ENCODE data around the gene PEF1. TPM values are rescaled to one million over a fixed set of nuclear protein-coding genes. Genes with fewer than 3 reads are reported as not detected.

The PEF1 gene
- total RNA-seq, 2 donors from 2014 or later = 57.5 to 67.8 TPM

DNA sequence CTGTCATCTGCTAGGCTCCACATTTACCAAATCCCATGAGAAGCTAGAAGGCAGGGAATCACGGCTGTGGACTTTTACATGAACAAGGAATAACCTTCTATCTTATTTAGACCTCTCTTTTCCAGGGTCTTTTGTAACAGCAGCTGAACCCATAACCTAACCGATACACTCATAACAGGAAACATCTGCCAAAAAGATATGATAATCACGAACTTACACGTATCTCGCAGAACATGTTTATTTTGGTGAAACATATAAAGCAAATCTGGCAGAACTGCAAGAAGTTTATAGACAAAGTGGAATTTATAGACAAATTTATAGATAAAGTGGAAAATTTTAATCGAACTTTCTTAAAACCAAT lies 48.0 kb downstream of the PEF1 start:
- no peak for DNase-seq
- no peak overlapping the region for H3K27ac ChIP-seq
- intact Hi-C loops (cut with DNase I) = no loop called here
- no peaks in the 10 kb centered on the region for H3K27me3 ChIP-seq
- no peak overlapping the region for H3K4me3 ChIP-seq
- H3K4me1 ChIP-seq = no peaks in the 10 kb centered on the region
- no peak overlapping the region for H3K9ac ChIP-seq (ENCODE audit: low read depth in 2 of 2, low read length in 2 of 2)
- no peaks in the 10 kb centered on the region for H3K9me3 ChIP-seq
- H3K36me3 ChIP-seq = no peaks in the 10 kb centered on the region
- TF ChIP-seq, protein P1, sequence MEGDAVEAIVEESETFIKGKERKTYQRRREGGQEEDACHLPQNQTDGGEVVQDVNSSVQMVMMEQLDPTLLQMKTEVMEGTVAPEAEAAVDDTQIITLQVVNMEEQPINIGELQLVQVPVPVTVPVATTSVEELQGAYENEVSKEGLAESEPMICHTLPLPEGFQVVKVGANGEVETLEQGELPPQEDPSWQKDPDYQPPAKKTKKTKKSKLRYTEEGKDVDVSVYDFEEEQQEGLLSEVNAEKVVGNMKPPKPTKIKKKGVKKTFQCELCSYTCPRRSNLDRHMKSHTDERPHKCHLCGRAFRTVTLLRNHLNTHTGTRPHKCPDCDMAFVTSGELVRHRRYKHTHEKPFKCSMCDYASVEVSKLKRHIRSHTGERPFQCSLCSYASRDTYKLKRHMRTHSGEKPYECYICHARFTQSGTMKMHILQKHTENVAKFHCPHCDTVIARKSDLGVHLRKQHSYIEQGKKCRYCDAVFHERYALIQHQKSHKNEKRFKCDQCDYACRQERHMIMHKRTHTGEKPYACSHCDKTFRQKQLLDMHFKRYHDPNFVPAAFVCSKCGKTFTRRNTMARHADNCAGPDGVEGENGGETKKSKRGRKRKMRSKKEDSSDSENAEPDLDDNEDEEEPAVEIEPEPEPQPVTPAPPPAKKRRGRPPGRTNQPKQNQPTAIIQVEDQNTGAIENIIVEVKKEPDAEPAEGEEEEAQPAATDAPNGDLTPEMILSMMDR (IDR thresholded peaks at IDR 0.05) = no peak

DNA sequence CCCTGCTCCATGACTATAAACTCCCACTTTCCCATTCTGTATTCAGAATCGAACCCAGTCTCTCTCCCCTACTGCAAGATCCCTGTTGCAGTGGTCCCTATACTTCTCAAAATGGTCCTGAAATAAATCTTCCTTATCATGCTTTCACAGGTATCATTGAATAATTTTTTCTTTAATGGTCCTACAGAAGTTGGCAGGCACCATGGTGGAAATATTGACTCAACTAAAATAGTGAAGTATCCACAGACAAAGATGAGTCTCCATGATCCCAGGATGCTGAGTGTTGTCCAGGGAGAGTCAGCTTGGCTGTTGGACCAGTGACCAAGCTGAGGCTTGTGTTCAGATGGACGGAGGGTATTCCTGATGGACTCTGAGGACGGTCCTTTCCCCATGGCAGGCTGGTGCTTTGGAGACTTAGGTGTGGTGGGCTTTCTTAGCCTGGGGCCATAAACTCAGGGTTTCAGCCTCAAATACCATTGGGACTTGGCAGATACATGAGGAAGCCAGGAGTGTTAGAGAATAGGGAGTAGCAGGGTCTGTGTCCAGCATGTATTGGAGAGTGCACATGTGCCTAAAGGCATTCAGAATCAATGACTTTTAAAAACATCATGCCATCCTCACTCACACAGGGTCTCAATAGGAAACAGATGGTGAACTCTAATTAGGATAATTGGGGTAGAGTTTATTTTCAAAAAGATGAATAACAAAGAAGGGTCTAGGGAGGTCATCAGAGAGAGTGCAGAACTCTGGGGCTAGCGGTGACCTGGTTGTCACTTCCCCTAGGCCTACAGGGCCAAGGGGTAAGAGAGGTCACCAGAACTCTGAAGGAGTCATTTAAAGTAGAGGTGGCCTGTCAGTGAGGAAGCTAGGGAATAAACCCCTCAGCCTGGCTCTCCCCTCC lies 48.6 kb downstream of the PEF1 start:
- Histone ChIP-seq H3K27ac (no peak overlapping the region), H3K9ac (ENCODE audit: low read depth in 2 of 2, low read length in 2 of 2) (no peak overlapping the region)
- TF ChIP-seq, protein P1 (IDR thresholded peaks at IDR 0.05) = no peak

DNA sequence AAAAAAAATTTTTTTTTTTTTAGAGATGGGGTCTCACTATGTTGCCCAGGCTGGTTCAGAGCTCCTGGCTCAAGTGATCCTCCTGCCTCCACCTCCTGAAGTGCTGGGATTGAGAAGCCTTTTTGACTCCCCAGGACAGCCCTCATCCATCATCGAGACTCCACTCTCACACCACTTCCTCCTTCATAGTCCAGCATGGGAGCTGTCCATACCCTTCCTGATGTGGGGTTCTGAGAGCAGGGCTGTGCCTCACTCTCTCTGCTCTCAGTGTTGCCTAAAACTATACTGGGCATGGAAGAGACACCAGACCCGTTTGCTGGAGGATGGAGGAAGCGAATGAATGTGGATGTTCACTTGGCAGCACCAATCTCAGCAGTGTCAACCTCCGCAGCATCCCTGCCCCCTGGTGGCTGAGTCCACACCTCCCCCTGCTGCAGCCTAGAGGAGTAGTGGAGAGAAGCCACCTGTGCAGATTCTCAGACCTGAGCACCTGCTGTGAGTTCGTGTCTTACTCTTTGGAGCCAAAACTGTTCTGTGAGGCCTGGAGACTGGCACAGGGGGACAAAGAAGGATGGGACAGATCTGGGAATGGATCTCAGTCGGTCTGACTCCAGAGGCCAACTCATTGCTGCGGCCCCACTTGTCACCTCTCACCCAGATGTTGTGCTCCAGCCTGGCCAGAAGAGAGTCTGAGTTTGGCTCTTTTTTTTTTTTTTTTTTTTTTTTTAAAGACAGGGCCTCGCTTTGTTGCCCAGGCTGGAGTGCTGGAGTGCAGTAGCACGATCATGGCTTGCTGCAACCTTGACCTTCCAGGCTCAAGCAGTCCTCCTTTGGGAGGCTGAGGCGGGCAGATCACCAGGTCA lies 50.7 kb downstream of the PEF1 start:
- Histone ChIP-seq H3K4me3 (no peak overlapping the region), H3K9ac (ENCODE audit: low read depth in 2 of 2, low read length in 2 of 2) (no peak overlapping the region), H3K9me3 (no peaks in the 10 kb centered on the region), H3K36me3 (no peaks in the 10 kb centered on the region), H3K4me1 (no peaks in the 10 kb centered on the region), H3K27me3 (no peaks in the 10 kb centered on the region), H3K27ac (no peak overlapping the region)
- TF ChIP-seq, protein P1 (IDR thresholded peaks at IDR 0.05) = peak; percentile 90
- intact Hi-C loops (cut with DNase I) = loop anchor here (1.0 kb wide), 1 partner anchor 30 kb away; no protein-coding TSS in a partner anchor
- peak; percentile 93 for DNase-seq

More for the DNA sequence above, 48.6 kb downstream of the PEF1 start:
- no peak for DNase-seq
- no peak overlapping the region for H3K4me3 ChIP-seq
- H3K27me3 ChIP-seq = no peaks in the 10 kb centered on the region
- intact Hi-C loops (cut with DNase I) = no loop called here
- H3K4me1 ChIP-seq = no peaks in the 10 kb centered on the region
- no peaks in the 10 kb centered on the region for H3K36me3 ChIP-seq
- no peaks in the 10 kb centered on the region for H3K9me3 ChIP-seq

DNA sequence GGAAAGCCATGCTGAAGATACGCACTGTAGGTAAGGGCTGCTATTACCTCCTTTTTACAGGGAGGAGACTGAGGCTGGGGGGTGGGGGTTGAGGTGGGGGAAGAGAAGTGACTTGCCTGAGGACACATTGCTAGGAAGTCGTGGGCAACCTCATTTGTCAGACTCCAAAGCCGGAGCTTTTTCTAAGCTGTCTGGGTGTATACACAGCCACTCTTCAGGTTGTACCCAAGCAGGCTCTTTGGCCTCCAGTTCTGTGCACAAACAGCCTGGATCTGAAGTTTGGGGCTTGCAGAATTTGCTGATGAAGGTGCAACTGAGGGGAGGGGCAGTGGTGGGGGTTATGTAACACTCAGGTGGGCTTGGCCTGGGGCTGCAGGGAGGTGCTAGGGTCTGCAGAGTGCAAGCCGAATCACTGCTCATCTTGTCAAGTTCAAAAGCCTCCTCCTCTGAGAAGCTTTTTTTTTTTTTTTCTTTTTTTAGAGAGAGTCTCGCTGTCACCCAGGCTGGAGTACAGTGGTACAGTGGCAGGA lies 51.5 kb downstream of the PEF1 start:
- Histone ChIP-seq H3K9ac (ENCODE audit: low read depth in 2 of 2, low read length in 2 of 2) (no peak overlapping the region), H3K36me3 (no peaks in the 10 kb centered on the region), H3K27ac (no peak overlapping the region), H3K9me3 (no peaks in the 10 kb centered on the region), H3K27me3 (no peaks in the 10 kb centered on the region), H3K4me3 (no peak overlapping the region), H3K4me1 (peaks cover 1% of the 10 kb centered on the region)
- TF ChIP-seq, protein P1 (IDR thresholded peaks at IDR 0.05) = no peak
- DNase-seq = no peak
- intact Hi-C loops (cut with DNase I) = no loop called here

DNA sequence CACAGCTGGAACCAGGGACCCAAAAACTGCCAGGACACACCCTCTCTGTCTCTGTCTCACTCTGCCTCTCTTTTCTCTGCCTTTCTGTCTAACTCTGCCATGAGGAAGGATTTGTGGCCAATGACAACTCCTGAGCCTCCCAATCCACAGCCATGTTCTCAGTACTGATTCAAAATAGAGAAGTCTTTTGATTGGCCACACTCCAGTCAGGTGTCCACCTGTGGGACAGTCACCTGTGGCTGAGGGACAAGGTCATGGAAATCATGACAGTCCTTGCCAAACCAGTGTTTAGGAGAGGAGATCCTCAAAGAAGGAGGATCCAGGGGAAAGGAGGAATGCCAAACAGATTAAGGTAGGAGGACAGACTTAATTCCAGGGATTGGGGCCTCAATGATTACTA lies 52.5 kb downstream of the PEF1 start:
- DNase-seq = no peak
- Histone ChIP-seq H3K4me1 (peaks cover 9% of the 10 kb centered on the region), H3K27ac (peak overlapping the region; percentile 29), H3K9me3 (no peaks in the 10 kb centered on the region), H3K4me3 (no peak overlapping the region), H3K36me3 (no peaks in the 10 kb centered on the region), H3K27me3 (no peaks in the 10 kb centered on the region), H3K9ac (ENCODE audit: low read depth in 2 of 2, low read length in 2 of 2) (peak overlapping the region in 1 of 2 donors; percentile 43)
- intact Hi-C loops (cut with DNase I) = no loop called here
- TF ChIP-seq, protein P1 (IDR thresholded peaks at IDR 0.05) = no peak
